Amniotic stem cell (primary cell): ENCODE results near the gene STUM.

Source experiments
- DNase-seq: peaks from one replicate; lab custom pipeline; 2025; lab: John Stamatoyannopoulos, UW

STUM gene

DNA sequence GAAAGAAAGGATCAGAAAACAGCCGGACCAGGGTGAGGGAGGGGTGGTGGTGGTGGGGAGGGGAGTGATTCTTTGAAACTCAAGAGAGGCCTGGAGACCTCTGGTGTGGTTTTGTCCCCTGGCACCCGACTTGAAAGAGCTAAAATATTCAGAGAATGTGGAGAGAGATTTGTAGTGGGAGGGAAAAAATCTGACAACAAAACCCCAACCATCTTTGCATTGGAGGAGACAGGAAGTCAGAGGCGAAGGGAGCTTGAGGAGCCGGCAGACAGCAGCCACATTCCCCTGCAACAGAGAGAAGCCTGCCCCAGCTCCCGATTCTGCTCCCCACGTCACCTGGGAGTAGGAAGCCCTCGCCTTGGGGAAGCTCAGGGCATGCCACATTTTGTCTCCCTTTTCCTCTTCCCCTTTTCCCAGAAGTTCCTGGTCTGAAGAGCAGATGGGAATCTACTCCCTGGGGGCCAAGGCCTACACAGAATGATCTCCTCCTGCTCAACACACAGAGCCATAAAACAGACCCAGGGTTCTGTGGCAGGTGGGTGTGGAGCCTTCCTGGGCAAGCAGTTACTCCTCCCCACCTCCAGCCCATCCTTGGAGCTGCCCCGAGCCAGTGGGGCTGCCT lies 105.6 kb downstream of the STUM start:
- no peak for DNase-seq

DNA sequence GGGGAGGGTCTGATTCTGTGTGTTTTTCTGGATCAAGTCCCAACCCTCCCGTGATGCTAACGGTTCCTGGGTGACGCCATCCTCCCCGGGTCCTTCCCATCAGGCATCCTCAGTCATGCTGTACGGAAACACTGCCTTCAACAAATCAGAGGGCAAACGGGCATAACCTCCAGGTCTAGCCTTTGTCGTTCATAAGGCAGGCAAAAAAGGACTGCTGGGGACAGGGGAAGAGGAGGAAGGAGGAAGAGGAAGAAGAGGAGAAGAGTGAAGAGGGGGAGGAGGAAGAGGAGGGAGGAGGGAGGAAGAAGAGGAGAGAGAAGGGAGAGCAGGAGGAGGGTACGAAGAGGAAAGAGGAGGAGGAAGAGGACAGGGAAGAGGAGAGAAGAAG lies 106.1 kb downstream of the STUM start:
- no peak for DNase-seq

DNA sequence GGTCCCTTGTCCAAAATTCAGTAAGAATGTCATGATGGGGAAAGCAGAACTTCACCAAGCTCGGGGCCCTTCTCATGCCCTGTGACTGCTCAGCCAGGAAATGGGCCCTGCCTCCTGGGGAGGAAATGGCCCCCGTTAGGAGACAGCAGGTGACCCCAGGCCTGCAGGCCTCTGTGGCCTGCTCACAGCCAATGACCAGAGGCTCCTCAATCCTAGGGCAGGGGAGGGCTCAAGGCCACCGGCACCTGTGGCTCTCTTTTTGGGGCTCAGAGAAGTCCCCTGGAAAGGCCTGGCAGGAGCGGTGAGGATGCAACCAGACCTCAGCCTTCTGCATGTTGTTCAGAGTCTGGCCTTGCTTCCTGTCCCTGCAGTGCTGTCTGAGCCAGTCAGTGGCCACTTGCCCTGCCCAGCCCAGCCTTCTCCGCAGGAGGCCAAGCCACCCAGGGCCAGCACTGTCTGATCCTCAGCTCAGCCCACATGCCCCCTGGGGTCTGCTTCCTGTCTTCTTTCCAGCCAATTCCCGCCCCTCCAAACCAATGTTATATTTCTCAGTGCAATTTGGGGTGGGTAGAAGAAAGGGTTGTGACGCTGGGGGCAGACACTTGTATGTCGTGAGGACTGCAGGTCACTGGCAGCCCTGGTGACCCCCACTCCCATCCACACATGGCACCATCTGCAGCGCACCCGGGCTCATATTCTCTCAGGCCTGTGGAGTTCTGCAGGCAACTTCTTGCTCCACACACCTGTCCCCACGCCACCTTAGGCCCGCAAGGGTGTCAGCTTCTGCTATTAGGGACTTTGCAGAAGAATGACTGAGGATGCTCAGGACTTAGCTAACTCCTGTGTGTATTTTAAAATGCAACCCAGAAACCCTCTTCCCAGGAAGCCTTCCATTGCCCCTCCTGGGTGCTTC lies 106.9 kb downstream of the STUM start:
- DNase-seq, result no peak

DNA sequence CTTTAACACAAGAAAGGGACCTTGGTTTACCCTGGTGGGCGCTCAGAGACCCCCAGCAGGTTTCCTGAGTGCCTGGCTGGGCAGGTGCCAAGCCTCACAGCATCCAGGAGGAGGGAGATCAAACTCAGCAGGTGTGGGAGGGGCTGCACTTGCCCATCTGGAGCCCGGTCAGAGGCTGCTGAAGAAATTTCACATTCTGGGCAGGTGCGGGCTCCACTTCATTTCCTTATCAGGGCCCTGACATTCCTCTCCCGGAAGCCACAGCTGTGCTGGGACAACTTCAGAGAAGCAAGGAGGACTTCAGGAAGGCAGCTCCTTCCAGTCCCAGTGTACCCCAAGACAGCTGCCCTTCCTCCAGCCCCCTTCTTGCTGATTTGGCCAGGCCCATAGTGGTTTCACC lies 107.6 kb downstream of the STUM start:
- DNase-seq, result no peak

DNA sequence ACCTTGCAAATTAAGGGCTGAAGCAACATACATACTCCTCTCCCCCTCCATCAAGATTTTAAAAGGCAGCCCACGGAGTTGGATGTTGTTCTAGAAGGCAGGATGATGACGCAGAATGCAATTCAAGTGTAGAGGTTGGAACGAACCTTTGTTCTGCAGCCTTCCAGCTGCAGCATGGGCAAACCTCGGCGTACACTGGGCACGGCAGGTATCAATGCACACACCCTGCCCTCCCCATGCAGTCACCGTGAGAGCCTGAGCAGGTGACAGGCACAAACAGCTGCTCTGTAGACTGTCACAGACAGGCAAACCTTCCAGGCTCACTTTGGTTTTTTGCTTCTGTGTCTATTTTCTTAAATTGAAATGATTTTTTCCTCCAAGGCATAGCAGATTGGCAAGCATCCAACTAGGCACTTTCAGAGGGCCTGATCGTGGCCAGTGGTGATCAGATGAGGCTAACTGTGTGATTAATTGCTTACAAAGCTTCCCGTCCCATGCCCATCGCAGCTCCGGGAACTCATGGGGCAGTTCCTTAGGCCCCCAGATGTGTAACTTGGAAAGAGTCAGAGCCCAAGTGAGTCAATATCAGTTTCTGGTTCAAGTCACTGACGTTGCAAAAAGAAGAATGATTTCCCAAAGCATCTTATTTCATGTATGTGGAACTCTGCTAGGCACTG lies 108.2 kb downstream of the STUM start:
- peak; percentile 74 for DNase-seq

DNA sequence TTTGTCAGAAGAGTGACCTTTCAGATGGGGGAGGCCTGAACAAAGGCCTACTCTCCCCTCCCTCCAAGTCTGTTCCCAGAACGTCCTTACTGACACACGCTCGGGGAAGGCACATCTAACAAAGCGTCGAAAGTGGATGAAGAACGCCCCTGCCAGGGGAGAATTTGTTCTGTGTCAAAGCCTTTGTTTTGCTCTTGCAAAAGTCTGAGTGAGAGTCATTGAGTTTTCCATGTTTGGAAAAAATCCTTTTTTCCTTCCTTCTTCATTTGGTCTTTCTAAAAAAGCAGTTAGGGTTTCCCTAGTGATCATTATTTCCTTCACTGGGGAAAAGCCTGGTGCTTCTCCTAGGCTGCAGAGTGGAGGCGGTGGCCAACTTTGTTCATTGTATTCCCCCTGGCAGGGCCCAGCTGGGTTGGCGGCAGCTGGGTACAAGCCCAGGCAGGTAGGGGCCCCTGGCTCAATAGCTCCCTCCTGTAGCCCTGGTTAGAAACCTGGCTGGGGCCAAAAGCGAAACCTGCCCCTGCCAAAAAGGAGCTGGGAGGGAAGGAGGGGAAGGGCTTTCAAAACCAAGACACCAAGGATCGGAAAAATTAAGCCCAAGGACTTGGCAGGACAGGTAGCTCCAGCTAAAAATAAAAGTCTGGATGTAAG lies 109.5 kb downstream of the STUM start:
- DNase-seq, result no peak

DNA sequence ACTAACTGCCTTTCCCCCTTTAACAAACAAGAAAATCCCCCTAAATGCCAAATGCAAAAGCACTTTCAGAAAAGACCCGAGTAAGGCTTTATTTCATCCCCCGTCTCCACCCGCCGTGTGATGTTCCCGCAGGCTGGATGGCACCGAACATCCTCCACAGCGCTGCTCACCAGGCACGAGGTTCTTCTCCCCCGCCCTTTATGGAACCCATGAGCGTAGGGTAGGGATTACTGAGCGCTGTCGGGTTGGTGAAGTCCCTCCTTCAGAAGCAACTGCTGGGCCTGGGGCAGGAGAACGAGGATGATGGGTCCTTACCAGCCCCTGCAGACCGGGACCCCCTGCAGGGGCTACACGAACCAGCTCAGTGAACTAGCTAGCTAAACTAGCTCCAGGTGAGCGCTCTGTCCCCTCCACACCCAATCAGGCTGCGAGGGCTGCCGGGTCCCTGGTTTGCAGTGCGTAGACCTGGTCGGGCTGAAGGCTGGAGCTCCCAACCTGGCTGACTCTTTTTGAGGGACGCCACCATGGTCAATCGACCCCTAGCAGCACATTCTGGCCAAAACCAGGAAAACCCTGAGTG lies 110.1 kb downstream of the STUM start:
- DNase-seq, result no peak
